ENCODE data around the gene SLC44A3.

SLC44A3 gene

GRCh38 chr1:94819945-94820746 is at the start of gene SLC44A3:
Gene SLC44A3 (plus strand): TSS chr1:94820357. CDS start chr1:94820452, 95 bp downstream.
- in situ Hi-C loops (cut with MboI; ENCODE audit: low sequenced_read_pairs) = no loop called here

GRCh38 chr1:94772230-94772641 is 47.9 kb upstream of the SLC44A3 start:
- in situ Hi-C loops (cut with MboI; ENCODE audit: low sequenced_read_pairs) = no loop called here

- in situ Hi-C loops (cut with MboI; ENCODE audit: low sequenced_read_pairs) = no loop called here
These were observed 47.3 kb upstream of the SLC44A3 start for GRCh38 chr1:94772845-94773244.

- in situ Hi-C loops (cut with MboI; ENCODE audit: low sequenced_read_pairs) = no loop called here
These were observed 46.8 kb upstream of the SLC44A3 start for GRCh38 chr1:94773296-94773809.

GRCh38 chr1:94773931-94774422 is 46.2 kb upstream of the SLC44A3 start:
- in situ Hi-C loops (cut with MboI; ENCODE audit: low sequenced_read_pairs) = no loop called here

- in situ Hi-C loops (cut with MboI; ENCODE audit: low sequenced_read_pairs) = no loop called here
These were observed 43.7 kb upstream of the SLC44A3 start for GRCh38 chr1:94776474-94776873.

GRCh38 chr1:94777281-94777680 is 42.9 kb upstream of the SLC44A3 start:
- in situ Hi-C loops (cut with MboI; ENCODE audit: low sequenced_read_pairs) = no loop called here

GRCh38 chr1:94778808-94779207 is 41.3 kb upstream of the SLC44A3 start:
- in situ Hi-C loops (cut with MboI; ENCODE audit: low sequenced_read_pairs) = no loop called here

- in situ Hi-C loops (cut with MboI; ENCODE audit: low sequenced_read_pairs) = no loop called here
These were observed 36.6 kb upstream of the SLC44A3 start for GRCh38 chr1:94783342-94784189.

- in situ Hi-C loops (cut with MboI; ENCODE audit: low sequenced_read_pairs) = no loop called here
These were observed 36.0 kb upstream of the SLC44A3 start for GRCh38 chr1:94784190-94784515.

- in situ Hi-C loops (cut with MboI; ENCODE audit: low sequenced_read_pairs) = no loop called here
These were observed 32.5 kb upstream of the SLC44A3 start for GRCh38 chr1:94787691-94788090.

GRCh38 chr1:94790246-94790645 is 29.9 kb upstream of the SLC44A3 start:
- in situ Hi-C loops (cut with MboI; ENCODE audit: low sequenced_read_pairs) = no loop called here

GRCh38 chr1:94790670-94791069 is 29.5 kb upstream of the SLC44A3 start:
- in situ Hi-C loops (cut with MboI; ENCODE audit: low sequenced_read_pairs) = no loop called here

GRCh38 chr1:94792473-94793295 is 27.5 kb upstream of the SLC44A3 start:
- in situ Hi-C loops (cut with MboI; ENCODE audit: low sequenced_read_pairs) = no loop called here

GRCh38 chr1:94793296-94793656 is 26.9 kb upstream of the SLC44A3 start:
- in situ Hi-C loops (cut with MboI; ENCODE audit: low sequenced_read_pairs) = no loop called here

GRCh38 chr1:94795434-94795833 is 24.7 kb upstream of the SLC44A3 start:
- in situ Hi-C loops (cut with MboI; ENCODE audit: low sequenced_read_pairs) = no loop called here

GRCh38 chr1:94796266-94796665 is 23.9 kb upstream of the SLC44A3 start:
- in situ Hi-C loops (cut with MboI; ENCODE audit: low sequenced_read_pairs) = no loop called here

- in situ Hi-C loops (cut with MboI; ENCODE audit: low sequenced_read_pairs) = no loop called here
These were observed 22.9 kb upstream of the SLC44A3 start for GRCh38 chr1:94797291-94797690.

GRCh38 chr1:94798054-94798453 is 22.1 kb upstream of the SLC44A3 start:
- in situ Hi-C loops (cut with MboI; ENCODE audit: low sequenced_read_pairs) = no loop called here

GRCh38 chr1:94798462-94798861 is 21.7 kb upstream of the SLC44A3 start:
- in situ Hi-C loops (cut with MboI; ENCODE audit: low sequenced_read_pairs) = no loop called here

GRCh38 chr1:94799206-94799605 is 21.0 kb upstream of the SLC44A3 start:
- in situ Hi-C loops (cut with MboI; ENCODE audit: low sequenced_read_pairs) = no loop called here
